ENCODE data around the gene SUN1. TPM values are rescaled to one million over a fixed set of nuclear protein-coding genes. Genes with fewer than 3 reads are reported as not detected.

The SUN1 gene
- total and polyA plus RNA-seq, 2 of the 8 experiments (the other 6 are each of a cell fraction or from before 2014, with no cell fraction given) = 108 to 158 TPM

DNA sequence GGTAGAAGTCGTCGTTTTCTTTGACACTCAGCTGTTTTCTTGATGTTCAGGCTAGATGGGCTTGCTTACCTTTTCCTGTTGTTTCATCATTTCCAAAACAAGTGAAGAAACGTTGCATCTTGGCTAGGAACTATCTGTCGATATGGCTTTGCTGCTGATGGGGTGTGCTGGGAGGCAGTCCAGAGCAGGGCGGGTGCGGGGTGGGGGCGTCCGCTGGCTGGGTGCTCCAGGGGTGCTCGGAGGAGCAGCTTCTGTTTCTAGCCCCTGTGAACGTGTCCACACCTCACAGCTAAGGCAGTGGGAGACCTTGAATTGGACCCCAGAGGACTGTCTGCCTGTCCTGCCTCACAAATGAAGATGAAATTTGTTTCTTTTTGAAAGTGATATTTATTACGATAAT, 7.6 kb upstream of the SUN1 start:
- H3K9ac ChIP-seq (replicated peaks in 1 of 4; ENCODE audit: extremely low read depth in 1 of 4, low read depth in 3 of 4, low read length in 3 of 4) = no peak overlapping the region; a peak in 1 of 7 replicates
- no peak overlapping the region for H3K4ac ChIP-seq (replicated peaks; ENCODE audit: insufficient read length, low read depth, low read length)
- H4K91ac ChIP-seq (replicated peaks; ENCODE audit: insufficient read length, low read length) = no peak overlapping the region
- FAIRE-seq = no peak
- no peak overlapping the region for H4K8ac ChIP-seq (ENCODE audit: extremely low read depth, insufficient read depth, low read length)
- no peak overlapping the region for H2BK12ac ChIP-seq (ENCODE audit: low read depth, low read length)
- H2BK120ac ChIP-seq (replicated peaks; ENCODE audit: low read depth, low read length) = no peak overlapping the region
- WGBS, 2 experiments (ENCODE audit: extremely low coverage in 1 of 2, insufficient coverage in 1 of 2, insufficient read length in 1 of 2, insufficient replicate concordance in 2 of 2, low coverage in 1 of 2, low lambda C conversion rate in 2 of 2, missing lambda C conversion rate in 1 of 2) = 89% methylated on average over 10 of the region's 11 CpGs; no CpG with 5 or more reads in 1 of the 2 experiments
- no peaks in the 10 kb centered on the region for H3K9me3 ChIP-seq (ENCODE audit: insufficient read depth in 2 of 2, low read depth in 1 of 2, low read length in 1 of 2)
- peaks cover 21% of the 10 kb centered on the region for H3K79me1 ChIP-seq (ENCODE audit: low read depth, low read length)
- H3K14ac ChIP-seq (ENCODE audit: insufficient read length) = no peak overlapping the region
- no peak overlapping the region for H3K4me3 ChIP-seq (ENCODE audit: extremely low read depth in 1 of 4, insufficient read depth in 2 of 4, low read depth in 3 of 4, low read length in 4 of 4)
- H3K36me3 ChIP-seq (ENCODE audit: control insufficient read depth in 2 of 4, insufficient read depth in 4 of 4, low read length in 3 of 4) = no peaks in the 10 kb centered on the region; a peak in 1 of 8 replicates
- H3K4me2 ChIP-seq (ENCODE audit: insufficient read depth in 1 of 2, low read depth in 2 of 2, low read length in 2 of 2) = no peak overlapping the region
- H4K5ac ChIP-seq (ENCODE audit: insufficient read length, low read depth, low read length) = no peak overlapping the region
- no peak for TF ChIP-seq SRF (IDR thresholded peaks at IDR 0.05; ENCODE audit: low read depth, low read length)
- no peak for TF ChIP-seq HDAC6 (IDR thresholded peaks at IDR 0.05; ENCODE audit: low read depth, low read length)
- TF ChIP-seq FOSL1 (IDR thresholded peaks at IDR 0.05; ENCODE audit: insufficient read depth, low read depth, low read length) = no peak
- no peak for TF ChIP-seq RAD21 (IDR thresholded peaks at IDR 0.05 in 1 of 2, conservative IDR thresholded peaks at IDR 0.05 in 1 of 2; ENCODE audit: low read depth in 2 of 2, low read length in 2 of 2)
- no peak for TF ChIP-seq SIX5 (IDR thresholded peaks at IDR 0.05; ENCODE audit: low read depth, low read length)
- no peak for TF ChIP-seq TEAD4 (IDR thresholded peaks at IDR 0.05; ENCODE audit: low read depth, low read length)
- no peak for TF ChIP-seq CBX5 (IDR thresholded peaks at IDR 0.05; ENCODE audit: low read depth, low read length)
- no peak for TF ChIP-seq SAP30 (IDR thresholded peaks at IDR 0.05; ENCODE audit: insufficient read depth, insufficient replicate concordance, low read length)
- no peaks in the 10 kb centered on the region for H3K27me3 ChIP-seq (replicated peaks in 1 of 4; ENCODE audit: control insufficient read depth in 3 of 4, extremely low read depth in 1 of 4, insufficient read depth in 3 of 4, low read length in 3 of 4)
- H3K79me2 ChIP-seq (ENCODE audit: control insufficient read depth in 1 of 2, insufficient read depth in 2 of 2, low read length in 2 of 2) = peaks cover 64 to 97% of the 10 kb centered on the region in 2 experiments
- H3K23me2 ChIP-seq (ENCODE audit: low read depth, low read length) = no peaks in the 10 kb centered on the region
- H2AFZ ChIP-seq (ENCODE audit: low read length) = no peak overlapping the region
- H3K56ac ChIP-seq (replicated peaks; ENCODE audit: insufficient read length, low read depth, low read length) = no peak overlapping the region
- no peak overlapping the region for H3K18ac ChIP-seq (ENCODE audit: extremely low read depth, low read length)
- no peak overlapping the region for H3K27ac ChIP-seq (ENCODE audit: low read depth, low read length)
- H2BK20ac ChIP-seq (ENCODE audit: low read length) = no peak overlapping the region
- DNase-seq (ENCODE audit: low read depth in 1 of 2, low spot score in 2 of 2) = no peak
- CTCF ChIA-PET (ENCODE audit: partially characterized antibody) = interaction anchor here (0.9 to 1.1 kb wide), 2 partner anchors 37 to 191 kb away, joined by 3 read pairs; no protein-coding TSS in a partner anchor
- no peak overlapping the region for H3K23ac ChIP-seq (ENCODE audit: insufficient read length)
- no peak overlapping the region; the same call in 1 of the 2 replicates for H2BK5ac ChIP-seq (ENCODE audit: low read depth, low read length)
- peaks cover 3 to 20% (median 7%) of the 10 kb centered on the region in 4 experiments; a peak in 6 of 7 replicates for H3K4me1 ChIP-seq (replicated peaks in 1 of 4; ENCODE audit: control insufficient read depth in 3 of 4, insufficient read depth in 4 of 4, low read length in 3 of 4)
- H4K20me1 ChIP-seq (replicated peaks in 1 of 2; ENCODE audit: control insufficient read depth in 1 of 2, insufficient read depth in 2 of 2, low read length in 2 of 2) = peaks cover 34 to 48% of the 10 kb centered on the region in 2 experiments
- H2BK15ac ChIP-seq (ENCODE audit: low read length) = no peak overlapping the region
- H2AK5ac ChIP-seq (ENCODE audit: low read depth, low read length) = no peak overlapping the region
- POLR2A ChIA-PET (ENCODE audit: partially characterized antibody) = no interaction called here
